Activated CD4-positive, CD25-positive, alpha-beta regulatory T cell treated with anti-CD3 and anti-CD28 coated beads, Interleukin-2, amount 50 U/mL, for 16 hours (primary cell): Measurements from ENCODE around the gene LPP.

Experiments used
- DNase-seq: peaks from one replicate; pipeline ENCODE4 v3.0.0-alpha.2; 2020; ENCODE audit warnings: low read depth, low spot score

Gene LPP

DNA sequence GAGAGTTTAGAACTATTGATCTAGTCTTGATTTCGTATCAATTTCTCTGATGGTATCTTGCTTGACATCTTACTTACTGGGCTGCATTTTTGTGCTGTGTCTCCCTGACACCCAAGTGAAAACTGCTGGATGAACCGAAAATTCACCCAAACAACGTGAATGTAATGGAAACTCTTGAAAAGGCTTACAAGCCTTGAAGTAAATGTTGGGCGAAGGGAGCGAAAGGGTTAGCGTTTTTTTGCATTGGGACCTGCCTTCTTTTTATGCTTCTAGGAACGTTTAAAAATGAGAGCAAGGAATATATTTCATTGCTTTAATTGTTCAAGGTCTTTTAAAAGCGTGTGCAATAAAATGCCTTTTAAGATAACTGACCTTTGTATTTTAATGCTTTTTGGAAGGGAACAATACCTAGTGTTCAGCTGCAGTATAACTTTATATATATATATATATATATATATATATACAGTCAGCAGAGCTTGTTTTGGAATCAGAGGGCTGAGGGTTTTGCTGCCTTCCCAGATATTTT, 94.1 kb downstream of the LPP start:
- DNase-seq: no peak

DNA sequence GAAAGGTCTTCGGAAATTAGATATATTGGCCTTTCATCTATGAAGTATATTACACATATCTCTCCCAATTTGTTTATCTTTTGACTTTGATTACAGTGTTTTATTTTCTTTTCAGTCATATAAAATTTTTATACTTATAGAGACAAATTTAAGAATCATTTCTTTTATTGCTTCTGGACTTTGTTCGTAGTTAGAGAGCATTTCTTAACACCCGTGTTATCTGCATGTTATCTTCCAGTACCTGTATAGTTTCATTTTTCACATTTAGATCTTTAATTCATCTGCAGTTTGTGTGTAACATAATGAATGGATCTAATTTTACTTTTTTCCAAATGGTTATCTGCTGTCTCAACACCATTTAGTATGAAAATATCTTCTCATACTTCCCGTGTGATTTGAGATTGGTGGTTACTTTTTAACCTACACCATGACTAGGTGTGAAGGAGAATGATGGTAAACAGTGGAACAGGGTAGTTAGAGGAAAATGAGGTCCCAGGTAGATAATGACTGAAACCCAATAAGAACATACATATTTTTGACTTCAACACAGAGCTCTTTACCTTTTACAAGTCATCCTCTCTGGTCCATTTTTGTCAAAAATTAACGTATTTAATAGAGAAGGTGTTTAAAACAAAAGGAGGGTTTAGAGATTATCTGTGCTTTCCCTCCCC, 99.3 kb downstream of the LPP start:
- no peak for DNase-seq

DNA sequence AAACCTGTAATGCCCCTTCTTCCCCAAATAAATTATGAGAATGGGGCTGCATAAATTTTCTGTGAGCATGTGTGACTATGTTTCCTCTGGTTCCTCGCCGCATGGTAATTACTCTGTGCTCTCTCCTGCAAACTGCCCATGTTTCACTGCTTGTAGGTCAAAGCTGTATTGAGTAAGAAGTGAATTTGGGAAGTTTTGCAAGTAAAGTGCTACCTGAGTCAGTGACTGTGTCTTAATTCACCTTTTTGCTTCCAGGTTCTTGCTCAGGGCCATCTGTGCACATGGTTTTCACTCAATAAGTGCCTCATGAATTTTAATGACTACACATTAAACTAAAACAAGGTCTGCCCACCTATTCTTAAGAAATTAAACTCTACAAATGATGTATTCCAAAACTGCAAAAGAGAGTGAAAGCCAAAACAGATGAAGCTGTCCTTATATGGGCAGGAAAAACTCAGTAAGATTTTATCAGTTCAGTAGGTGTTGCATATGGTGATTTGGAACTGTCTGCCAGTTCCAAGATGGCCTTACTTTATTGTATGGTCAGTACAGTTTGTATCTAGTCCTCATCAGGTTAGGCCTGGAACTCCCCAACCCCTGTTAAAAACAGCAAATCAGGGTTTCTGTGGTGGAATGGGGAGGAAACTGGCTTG, 100.0 kb downstream of the LPP start:
- no peak for DNase-seq

DNA sequence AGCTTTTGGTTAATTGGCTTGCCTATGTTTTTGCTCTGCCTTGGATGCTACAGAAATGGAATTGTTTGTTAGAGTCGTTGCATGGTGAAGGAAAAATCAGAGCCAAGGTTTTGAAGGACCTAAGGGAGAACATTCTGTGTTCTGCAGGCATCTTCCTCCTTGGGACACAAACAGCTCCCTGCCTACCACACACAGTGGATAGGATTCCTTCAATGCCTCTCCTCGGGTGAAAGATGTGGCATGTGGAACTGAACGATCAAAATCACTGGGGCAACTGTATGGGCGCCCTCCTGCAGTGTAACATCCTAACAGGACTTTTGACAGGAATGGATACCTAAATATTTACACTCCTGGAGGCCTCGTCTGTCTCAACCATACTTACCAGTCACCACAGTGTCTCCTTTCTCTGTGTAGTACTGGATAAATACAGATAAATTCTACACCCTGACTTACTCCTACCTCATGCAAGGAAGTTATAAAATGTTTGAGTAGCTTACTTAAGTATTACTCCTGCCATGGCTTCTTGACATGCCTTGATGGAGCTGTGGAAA, 100.6 kb downstream of the LPP start:
- no peak for DNase-seq

DNA sequence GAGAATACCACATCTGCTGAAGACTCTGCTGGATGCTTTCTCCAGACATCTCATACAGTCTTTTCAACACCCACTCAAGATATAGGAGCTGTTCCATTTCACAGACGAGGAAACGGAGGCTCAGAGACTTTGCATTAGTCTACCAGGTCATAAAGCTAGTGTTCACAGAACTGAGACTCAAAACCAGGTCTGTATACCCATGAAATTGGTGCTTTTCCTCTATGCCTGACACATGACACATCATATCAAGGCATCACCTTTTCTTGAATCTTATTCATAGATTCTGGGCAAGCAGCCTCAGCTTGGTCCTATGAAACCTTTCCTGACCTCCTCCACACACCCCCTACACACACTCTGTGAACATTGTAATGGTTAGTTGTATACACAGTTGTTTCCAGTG, 101.2 kb downstream of the LPP start:
- DNase-seq: no peak

DNA sequence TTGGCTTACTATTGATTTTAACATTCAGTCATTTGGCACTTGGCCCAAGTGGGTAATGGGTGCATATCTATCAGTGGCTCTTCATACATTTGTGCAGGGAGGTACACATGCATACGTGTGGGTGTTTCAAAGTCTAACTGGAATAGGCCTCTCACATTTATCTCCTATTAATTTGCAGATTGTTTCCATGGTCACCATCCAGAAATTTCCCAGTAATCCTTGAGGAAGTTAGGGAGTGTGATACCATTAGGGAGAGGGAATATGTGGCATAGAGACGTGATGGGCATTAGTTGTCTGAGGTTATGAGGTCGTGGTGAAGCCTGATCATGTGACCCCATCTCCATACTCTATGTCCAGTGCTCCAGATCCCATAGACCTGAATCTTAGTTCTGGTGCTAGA, 102.8 kb downstream of the LPP start:
- no peak for DNase-seq

DNA sequence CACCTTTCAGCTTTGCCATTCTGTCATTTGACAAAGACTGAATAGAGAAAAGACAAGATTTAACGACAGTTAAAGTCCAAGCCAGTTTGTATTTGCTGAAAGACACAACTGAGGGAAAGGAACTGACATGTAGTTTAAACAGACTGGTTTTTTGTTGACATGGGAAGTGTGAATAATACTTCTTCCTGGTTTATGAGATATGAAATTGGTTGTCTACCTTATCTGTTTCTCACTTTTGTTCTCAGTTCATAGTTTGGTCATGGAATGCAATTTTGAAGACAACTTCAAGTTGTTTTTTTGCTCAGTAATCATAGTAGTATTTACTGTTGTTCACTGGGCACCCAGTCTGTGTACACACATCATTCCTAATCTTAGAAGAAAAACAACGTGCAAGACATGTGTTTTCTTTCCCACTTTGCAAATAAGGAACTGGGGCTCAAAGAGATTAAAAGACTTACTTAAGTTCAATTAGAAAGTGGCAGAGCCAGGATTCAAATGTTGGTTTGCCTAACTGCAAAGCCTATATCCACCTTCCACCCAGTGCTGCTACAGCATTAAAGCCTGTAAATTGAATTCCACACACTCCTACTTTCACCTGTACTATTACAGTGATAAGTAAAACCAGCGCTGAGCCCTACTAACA, 103.5 kb downstream of the LPP start:
- DNase-seq: no peak

DNA sequence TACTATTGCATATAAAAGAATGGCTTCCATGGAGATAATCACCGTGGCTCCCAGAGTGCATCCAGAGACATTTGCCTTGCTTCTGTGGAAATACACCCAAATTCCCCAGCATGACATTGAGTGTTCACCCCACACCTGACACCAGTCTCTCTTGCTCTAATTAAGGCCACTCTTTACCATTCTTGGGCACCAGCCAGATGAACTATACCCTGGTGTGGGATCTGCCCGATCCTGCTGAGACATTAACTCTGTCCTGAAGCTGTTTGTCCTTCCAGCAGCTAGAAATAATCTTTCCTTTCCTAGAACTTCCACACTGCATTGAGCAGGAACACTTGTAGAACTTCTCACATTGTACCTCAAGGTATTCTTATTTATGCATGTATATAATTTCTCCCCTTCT, 105.2 kb downstream of the LPP start:
- DNase-seq: no peak

DNA sequence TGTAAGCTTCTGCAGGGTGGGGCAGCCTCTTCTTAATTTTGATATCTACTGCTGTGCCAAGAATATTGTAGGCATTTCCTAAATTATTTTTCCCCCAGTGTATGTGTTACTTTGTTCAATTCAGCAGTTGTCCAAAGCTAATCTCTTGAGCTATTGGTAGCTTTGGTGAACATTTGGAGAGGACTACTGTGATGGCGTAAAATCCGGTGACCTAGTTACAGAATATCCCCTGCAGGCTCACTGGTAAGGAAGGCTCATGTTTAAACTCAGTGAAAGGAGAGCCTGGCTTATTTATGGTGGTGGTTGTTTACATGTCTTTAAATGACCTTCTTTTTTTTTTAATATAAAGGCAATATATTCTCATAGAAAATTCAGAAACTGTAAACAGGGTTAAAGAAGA, 105.6 kb downstream of the LPP start:
- DNase-seq: no peak

DNA sequence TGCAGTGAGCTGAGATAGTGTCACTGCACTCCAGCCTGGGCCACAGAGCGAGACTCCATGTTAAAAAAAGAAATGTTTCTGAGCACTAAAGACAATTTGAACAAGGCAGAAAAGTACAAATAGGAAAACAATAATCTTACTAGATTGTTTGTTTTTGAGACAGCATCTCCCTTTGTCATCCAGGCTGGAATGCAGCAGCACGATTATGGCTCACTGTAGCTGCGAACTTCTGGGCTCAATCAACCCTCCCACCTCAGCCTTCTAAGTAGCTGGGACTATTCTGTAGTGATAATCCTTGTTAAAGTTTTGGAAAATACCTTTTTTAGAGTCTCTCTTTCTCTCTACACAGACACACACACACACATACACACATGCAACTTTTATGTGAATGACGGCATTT, 107.1 kb downstream of the LPP start:
- DNase-seq: no peak

DNA sequence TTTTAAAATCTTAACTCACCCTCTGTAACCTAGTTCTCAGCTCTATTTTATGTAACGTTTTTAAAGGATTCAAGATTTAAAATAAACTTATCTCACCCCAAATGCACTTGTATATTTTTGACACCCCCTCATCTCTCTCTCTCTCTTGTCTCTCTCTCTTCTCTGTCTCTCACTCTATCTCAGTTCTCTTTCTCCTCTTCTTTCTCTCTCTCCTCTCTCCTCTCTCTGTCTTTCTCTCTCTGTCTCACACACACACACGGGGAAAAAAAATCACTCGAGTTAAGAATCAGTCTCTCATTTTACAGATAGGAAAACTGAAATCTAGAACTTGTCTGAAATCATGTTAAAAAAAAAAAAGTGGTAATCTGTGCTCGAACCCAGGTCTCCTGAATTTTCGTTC, 108.5 kb downstream of the LPP start:
- no peak for DNase-seq

DNA sequence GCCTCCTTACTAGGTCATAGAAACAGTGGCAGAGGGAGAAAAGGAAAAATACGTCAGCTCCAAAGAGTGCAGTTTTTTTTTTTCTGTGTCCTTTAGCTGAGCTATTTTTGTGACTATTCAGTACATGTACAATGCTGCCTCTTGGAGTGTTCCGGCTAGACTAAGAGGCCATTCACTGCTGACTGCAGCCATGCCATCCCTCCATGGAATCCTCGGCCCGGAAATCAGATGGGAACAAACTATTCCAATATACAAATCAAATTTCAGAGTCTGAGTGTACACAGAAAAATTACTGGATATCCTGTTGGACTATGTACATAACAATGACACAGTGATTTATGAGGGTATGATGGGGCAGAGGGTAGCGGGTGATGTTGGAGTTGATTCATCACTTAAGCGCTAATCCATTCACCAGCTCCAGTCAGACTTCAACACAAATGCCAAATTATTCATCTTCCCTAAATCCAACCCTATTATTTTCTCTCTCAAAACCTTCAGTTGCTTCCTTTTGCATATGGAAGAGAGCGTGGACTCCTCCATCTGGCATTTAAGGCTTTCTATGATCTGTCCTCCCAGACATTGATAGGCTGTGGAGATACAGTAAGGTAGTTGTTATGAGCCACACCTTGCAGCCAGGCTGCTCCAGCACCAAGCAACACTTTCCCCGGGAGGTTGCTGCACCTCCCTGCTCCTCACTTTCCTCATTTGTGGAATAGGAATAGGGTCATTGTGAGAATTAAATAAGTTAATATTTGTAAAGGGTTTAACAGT, 109.1 kb downstream of the LPP start:
- DNase-seq: no peak

DNA sequence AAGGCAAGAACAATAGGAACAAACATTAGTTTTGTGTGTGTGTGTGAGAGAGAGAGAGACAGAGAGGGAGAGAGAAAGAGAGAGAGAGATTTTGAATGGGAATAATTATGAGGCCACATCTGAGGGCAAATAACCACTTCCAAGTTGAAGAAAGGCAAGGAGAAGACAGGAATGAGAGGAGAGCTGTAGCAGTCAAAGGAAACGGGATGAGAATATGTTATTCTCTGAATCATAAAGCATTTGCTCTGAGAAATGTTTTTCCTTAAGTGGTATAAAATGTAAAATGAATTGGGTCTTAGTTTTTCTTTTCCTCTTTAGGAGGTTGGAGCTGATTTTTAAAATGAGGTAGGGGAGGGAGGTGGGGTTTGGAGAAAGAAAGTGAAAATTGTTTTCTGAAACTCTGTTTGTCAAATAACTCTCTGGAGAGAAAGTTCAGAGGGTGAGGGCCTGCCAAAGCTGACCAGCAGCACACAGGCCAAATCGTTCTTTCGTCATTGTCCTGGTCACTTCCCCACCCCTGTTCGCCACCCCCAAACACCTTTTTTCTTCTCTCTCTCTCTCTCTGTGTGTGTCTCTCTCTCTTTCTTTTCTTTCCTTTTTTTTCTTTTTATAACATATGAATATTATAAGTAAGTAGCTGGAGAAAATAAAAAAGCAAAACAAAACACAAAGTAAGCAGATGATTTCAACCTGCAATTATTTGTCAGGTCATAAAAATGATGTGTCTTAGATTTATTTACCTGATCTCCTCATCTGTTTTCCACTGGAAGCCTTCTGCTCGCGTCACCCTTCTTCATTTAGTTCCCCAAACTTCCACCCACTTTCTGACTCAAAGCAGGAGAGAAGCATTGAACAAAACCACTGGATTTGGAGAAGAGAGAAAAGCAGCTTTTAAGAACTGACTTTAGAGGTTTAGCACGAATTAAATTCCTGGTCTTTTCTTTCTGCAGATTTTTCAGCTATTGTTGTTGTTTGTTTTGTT, 110.6 kb downstream of the LPP start:
- DNase-seq: no peak

DNA sequence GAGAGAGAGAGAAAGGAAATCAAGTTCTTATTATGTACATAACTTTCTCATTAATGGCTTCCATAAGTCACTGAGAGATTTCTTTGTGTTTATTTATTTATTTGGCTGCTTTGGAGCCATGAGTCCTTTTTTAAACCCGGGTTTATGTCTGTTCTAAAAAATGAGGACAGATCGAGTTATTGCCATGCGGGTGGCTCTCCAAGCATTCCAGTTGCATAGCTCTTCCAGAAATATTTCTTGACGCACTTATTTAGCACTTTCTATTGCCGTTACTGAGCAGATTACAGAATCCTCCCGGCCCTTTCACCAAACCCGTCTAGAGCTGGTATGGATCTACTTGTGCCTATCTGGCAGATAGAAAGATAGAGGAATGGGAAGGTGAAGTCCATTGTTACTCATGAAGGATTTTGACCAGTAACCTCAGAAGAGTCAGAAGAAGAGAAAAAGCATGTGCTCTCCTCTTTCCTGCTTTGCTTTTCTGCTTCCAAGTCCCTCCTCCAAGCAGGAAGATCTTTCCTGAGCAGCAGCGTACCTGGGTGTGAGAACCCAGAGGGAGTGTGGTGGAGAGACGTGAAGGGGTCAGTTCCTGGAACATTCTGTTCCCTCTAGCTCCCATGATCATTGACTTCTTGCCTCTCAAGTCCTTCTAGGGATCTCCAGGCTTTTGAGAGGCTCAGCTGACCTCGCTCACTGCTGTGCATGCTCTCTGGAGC, 112.8 kb downstream of the LPP start:
- no peak for DNase-seq

DNA sequence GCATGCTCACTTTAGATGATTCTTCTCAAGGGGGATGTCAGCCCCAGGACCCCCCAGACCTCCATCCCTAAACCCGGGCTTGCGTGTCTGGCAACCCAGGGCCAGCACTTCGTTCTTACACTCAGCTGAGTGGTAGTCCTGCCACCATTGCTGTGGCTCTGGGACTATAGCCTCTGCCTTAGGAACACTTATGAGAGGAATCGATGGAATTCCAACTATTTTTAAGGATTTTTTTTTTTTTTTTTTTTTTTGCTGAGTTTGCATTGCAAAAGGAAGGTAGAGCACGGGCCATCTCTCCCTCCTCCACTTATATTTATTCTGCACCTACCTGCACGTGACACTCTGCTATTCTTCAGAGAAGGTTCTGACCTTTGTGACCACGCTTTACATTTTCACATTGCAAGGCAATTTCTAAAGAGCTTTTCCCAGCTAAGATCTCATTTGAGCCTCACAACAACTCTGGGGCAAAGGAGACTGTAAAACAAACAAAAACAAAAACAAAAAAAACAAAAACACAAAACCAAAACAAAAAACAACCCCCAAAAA, 113.9 kb downstream of the LPP start:
- no peak for DNase-seq

DNA sequence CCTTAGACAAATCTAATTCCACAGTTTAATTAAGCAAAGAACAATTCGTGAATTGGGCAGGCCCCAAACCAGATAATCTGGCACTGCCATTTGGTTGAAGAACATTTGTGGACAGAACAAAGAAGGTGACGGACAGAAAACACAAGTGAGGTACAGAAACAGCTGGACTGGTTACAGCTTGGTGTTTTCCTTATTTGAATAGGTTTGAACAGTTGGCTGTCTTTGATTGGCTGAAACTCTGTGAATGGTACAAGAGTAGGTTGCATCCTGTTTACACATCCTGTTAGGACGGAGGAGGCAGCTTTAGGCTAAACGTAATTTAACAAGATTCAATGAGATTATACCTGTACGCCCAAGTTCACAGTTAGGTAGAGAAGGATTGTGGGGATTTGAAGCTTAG, 114.4 kb downstream of the LPP start:
- no peak for DNase-seq

DNA sequence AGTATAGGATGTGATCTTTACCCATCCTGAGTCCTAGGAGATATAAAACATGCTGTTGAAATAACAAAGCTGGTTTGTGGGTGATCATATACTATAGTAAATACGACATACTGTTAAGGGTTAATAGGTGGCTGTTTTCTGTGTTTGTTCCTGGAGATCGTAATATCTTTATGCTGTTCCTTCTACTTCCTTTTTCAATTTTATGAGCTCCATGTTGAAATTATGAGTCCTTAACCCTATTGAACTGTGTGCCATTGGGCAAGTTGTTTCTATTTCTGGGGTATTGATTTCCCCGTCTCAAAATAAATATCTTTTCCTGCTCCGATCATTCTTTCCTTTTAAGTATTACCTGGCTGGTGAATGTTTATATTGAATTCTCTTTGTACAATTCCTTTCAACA, 115.1 kb downstream of the LPP start:
- DNase-seq: no peak

DNA sequence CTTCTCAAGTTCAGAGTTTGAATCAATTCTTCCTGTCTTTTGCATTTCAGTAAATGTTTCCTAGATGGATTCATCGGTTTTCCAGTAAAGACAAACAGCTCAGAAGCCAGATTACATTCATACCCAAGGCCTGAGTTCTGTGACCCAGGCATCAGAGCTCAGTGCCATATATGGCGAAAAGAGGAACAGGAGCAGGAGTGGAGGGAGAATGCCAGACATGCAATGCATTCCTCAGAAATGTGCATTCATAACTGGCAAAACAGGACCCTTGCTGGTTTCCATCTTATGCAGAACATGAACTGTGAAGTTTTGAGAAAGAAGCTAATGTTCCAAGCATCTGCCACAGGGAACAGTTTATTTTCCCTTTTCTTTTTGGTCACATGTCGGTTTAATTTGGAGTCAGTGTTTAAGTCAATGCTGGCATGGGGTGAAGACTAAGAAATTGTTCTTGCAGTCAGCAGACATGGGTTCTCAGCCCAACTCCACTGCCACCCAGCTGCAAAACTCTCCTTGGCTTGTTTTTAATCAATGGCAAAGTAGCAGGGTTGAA, 116.5 kb downstream of the LPP start:
- DNase-seq: no peak

DNA sequence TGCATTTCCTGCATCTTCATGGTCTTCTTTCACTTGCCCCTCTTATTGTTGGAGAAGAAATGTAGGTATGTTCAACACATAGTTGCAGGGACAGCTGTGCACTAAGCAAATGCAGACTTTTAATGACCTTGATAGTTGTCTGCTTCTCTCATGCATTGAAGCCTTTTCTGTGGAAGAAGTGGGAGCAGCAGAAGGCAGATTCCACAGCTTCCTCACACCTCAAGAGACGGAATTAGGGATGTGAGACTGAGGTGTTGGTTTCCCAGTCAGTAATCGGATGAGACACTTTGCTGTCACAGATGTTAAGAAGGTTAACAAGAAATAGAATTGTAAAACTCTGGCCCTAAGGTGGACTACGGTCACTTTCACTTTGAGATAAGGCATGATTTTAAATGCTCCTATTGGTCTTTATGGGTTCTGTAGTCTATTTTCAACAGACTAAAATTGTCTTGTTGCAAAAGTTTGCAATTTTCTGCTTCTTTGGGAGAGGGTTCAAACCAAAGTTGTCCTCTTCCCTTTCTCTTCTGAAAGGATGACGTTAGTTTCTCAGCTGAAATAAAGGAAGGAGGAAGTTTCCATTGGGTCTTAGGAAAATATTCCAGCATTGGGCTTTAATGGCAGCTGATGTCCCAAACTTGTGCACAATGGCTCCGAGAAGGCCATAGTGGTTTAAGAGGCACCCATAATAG, 117.4 kb downstream of the LPP start:
- DNase-seq: no peak
